D721Med (cell line): ENCODE measurements around the gene CFAP77.

Source experiments
- DNase-seq: peaks from one replicate; pipeline ENCODE4 v3.0.0; 2011; ENCODE audit warnings: low spot score; ENCODE audit not compliant: insufficient read length
- FAIRE-seq: peaks from 2 replicates; lab custom pipeline; 2011; peaks lifted over from hg19 to GRCh38; lab: Jason Lieb, UNC
- CTCF ChIP-seq: IDR thresholded peaks from 2 replicates; pipeline ENCODE4 v1.5.1; 2012; ENCODE audit warnings: mild to moderate bottlenecking, control low read depth; ENCODE audit not compliant: insufficient read depth; ENCODE audit errors: missing control alignments

The CFAP77 gene

GRCh38 chr9:132410642-132411041, 631 bp downstream of the CFAP77 start:
- no peak for TF ChIP-seq CTCF
- DNase-seq (no peak), FAIRE-seq (no peak)

GRCh38 chr9:132411091-132411508, 1.1 kb downstream of the CFAP77 start:
- DNase-seq (no peak), FAIRE-seq (no peak)
- TF ChIP-seq CTCF, result peak; percentile 61

- DNase-seq, result no peak
- FAIRE-seq, result no peak
- peak; percentile 54 for TF ChIP-seq CTCF
Measured at GRCh38 chr9:132412089-132412488, 2.1 kb downstream of the CFAP77 start.

- no peak for DNase-seq
- FAIRE-seq, result no peak
- no peak for TF ChIP-seq CTCF
Measured at GRCh38 chr9:132413926-132414325, 3.9 kb downstream of the CFAP77 start.

GRCh38 chr9:132414731-132415130, 4.7 kb downstream of the CFAP77 start:
- DNase-seq (no peak), FAIRE-seq (no peak)
- TF ChIP-seq CTCF, result no peak

GRCh38 chr9:132415181-132415580, 5.2 kb downstream of the CFAP77 start:
- DNase-seq (no peak), FAIRE-seq (no peak)
- TF ChIP-seq CTCF, result no peak

- no peak for TF ChIP-seq CTCF
- no peak for DNase-seq
- FAIRE-seq, result no peak
Measured at GRCh38 chr9:132418726-132419363, 8.8 kb downstream of the CFAP77 start.
